ENCODE measurements around the gene KCTD1. TPM values are rescaled to one million over a fixed set of nuclear protein-coding genes. Genes with fewer than 3 reads are reported as not detected.

KCTD1 gene
- total and polyA plus RNA-seq, 10 of the 15 experiments (the other 5 are each of a cell fraction or from before 2014, with no cell fraction given), result 1.5 to 13.4 (median 5.5) TPM

GRCh38 chr18:26511339-26512071 is 36.8 kb downstream of the KCTD1 start:
- in situ Hi-C loops (cut with MboI), result no loop called here
- DNase-seq (ENCODE audit: low read depth, low spot score) (no peak), FAIRE-seq (no peak), ATAC-seq (no peak)
- Histone ChIP-seq H3K36me3 (ENCODE audit: control insufficient read depth in 2 of 2, insufficient read depth in 2 of 2, low read length in 1 of 2) (no peaks in the 10 kb centered on the region), H3K9me3 (replicated peaks; ENCODE audit: control insufficient read depth, insufficient read depth, low read length) (no peaks in the 10 kb centered on the region), H3K79me2 (ENCODE audit: control insufficient read depth, insufficient read depth, low read length) (no peaks in the 10 kb centered on the region), H3K4me3 (no peak overlapping the region), H3K4me2 (ENCODE audit: control insufficient read depth, insufficient read depth) (no peak overlapping the region), H3K27ac (ENCODE audit: control insufficient read depth, insufficient read depth) (no peak overlapping the region), H3K27me3 (replicated peaks in 1 of 2; ENCODE audit: control insufficient read depth in 2 of 2, insufficient read depth in 2 of 2, low read length in 1 of 2) (no peaks in the 10 kb centered on the region), H4K20me1 (ENCODE audit: control insufficient read depth, insufficient read depth) (no peaks in the 10 kb centered on the region), H3K4me1 (ENCODE audit: control insufficient read depth, insufficient read depth, low read length) (no peaks in the 10 kb centered on the region), H3K9ac (ENCODE audit: control insufficient read depth, insufficient read depth, low read length) (no peak overlapping the region), H2AFZ (ENCODE audit: control insufficient read depth, low read depth, low read length) (no peak overlapping the region)
- TF ChIP-seq, protein P1, sequence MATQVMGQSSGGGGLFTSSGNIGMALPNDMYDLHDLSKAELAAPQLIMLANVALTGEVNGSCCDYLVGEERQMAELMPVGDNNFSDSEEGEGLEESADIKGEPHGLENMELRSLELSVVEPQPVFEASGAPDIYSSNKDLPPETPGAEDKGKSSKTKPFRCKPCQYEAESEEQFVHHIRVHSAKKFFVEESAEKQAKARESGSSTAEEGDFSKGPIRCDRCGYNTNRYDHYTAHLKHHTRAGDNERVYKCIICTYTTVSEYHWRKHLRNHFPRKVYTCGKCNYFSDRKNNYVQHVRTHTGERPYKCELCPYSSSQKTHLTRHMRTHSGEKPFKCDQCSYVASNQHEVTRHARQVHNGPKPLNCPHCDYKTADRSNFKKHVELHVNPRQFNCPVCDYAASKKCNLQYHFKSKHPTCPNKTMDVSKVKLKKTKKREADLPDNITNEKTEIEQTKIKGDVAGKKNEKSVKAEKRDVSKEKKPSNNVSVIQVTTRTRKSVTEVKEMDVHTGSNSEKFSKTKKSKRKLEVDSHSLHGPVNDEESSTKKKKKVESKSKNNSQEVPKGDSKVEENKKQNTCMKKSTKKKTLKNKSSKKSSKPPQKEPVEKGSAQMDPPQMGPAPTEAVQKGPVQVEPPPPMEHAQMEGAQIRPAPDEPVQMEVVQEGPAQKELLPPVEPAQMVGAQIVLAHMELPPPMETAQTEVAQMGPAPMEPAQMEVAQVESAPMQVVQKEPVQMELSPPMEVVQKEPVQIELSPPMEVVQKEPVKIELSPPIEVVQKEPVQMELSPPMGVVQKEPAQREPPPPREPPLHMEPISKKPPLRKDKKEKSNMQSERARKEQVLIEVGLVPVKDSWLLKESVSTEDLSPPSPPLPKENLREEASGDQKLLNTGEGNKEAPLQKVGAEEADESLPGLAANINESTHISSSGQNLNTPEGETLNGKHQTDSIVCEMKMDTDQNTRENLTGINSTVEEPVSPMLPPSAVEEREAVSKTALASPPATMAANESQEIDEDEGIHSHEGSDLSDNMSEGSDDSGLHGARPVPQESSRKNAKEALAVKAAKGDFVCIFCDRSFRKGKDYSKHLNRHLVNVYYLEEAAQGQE (IDR thresholded peaks at IDR 0.05; ENCODE audit: low read depth, low read length), result no peak
- no peak for TF ChIP-seq SREBF1 (IDR thresholded peaks at IDR 0.05; ENCODE audit: low read length)
- no peak for TF ChIP-seq PML (IDR thresholded peaks at IDR 0.05; ENCODE audit: low read length)
- no peak for TF ChIP-seq NFIC (IDR thresholded peaks at IDR 0.05; ENCODE audit: low read depth, low read length)
- TF ChIP-seq POU2F2 (IDR thresholded peaks at IDR 0.05; ENCODE audit: borderline replicate concordance, low read depth, low read length), result no peak
- TF ChIP-seq TAF1 (IDR thresholded peaks at IDR 0.05; ENCODE audit: borderline replicate concordance, low read depth, low read length), result no peak
- TF ChIP-seq RB1 (IDR thresholded peaks at IDR 0.05; ENCODE audit: borderline replicate concordance), result no peak
- no peak for TF ChIP-seq SKIL (IDR thresholded peaks at IDR 0.05; ENCODE audit: low read depth, poor library complexity, severe bottlenecking)
- TF ChIP-seq IKZF1 (conservative IDR thresholded peaks at IDR 0.05), result no peak
- TF ChIP-seq NFYA (IDR thresholded peaks at IDR 0.05; ENCODE audit: borderline replicate concordance, low read depth, low read length), result no peak
- TF ChIP-seq, protein P2, sequence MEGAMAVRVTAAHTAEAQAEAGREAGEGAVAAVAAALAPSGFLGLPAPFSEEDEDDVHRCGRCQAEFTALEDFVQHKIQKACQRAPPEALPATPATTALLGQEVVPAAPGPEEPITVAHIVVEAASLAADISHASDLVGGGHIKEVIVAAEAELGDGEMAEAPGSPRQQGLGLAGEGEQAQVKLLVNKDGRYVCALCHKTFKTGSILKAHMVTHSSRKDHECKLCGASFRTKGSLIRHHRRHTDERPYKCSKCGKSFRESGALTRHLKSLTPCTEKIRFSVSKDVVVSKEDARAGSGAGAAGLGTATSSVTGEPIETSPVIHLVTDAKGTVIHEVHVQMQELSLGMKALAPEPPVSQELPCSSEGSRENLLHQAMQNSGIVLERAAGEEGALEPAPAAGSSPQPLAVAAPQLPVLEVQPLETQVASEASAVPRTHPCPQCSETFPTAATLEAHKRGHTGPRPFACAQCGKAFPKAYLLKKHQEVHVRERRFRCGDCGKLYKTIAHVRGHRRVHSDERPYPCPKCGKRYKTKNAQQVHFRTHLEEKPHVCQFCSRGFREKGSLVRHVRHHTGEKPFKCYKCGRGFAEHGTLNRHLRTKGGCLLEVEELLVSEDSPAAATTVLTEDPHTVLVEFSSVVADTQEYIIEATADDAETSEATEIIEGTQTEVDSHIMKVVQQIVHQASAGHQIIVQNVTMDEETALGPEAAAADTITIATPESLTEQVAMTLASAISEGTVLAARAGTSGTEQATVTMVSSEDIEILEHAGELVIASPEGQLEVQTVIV (IDR thresholded peaks at IDR 0.05; ENCODE audit: borderline replicate concordance, partially characterized antibody), result no peak
- no peak for TF ChIP-seq STAT1 (conservative IDR thresholded peaks at IDR 0.05)
- intact Hi-C loops (cut with micrococcal nuclease; ENCODE audit: unreplicated experiment), result no loop called here
- WGBS (ENCODE audit: insufficient coverage, insufficient replicate concordance, low lambda C conversion rate, missing lambda C conversion rate), result 69% methylated on average over 10 of the region's 10 CpGs
- CTCF ChIA-PET, result no interaction called here
- POLR2A ChIA-PET, result no interaction called here
- RAD21 ChIA-PET (ENCODE audit: unreplicated experiment), result no interaction called here
- SMC1A ChIA-PET (ENCODE audit: uncharacterized antibody, unreplicated experiment), result interaction anchor here (1.3 kb wide), 1 partner anchor 70 kb away, joined by 3 read pairs; no protein-coding TSS in a partner anchor
- BruUV-seq (replicated peaks), result no TSS peak
